HFFc6 (cell line): ENCODE data around the gene IL12RB1. TPM values are rescaled to one million over a fixed set of nuclear protein-coding genes. Genes with fewer than 3 reads are reported as not detected.

Experiments
- DNase-seq: peaks from one replicate; pipeline ENCODE4 v3.0.0-alpha.2; 2018
- H3K27ac Mint-ChIP-seq: 2 replicates; pipeline ENCODE4 v1.8.0; 2020; ENCODE audit warnings: mild to moderate bottlenecking, mixed read lengths
- H3K27me3 Mint-ChIP-seq: 2 replicates; pipeline ENCODE4 v1.8.0; 2021; ENCODE audit warnings: mild to moderate bottlenecking, moderate library complexity, mixed read lengths; ENCODE audit not compliant: insufficient read depth
- H3K36me3 Mint-ChIP-seq: 2 replicates; pipeline ENCODE4 v1.8.0; 2021; ENCODE audit warnings: low read depth, mixed read lengths
- H3K4me1 Mint-ChIP-seq: 2 replicates; pipeline ENCODE4 v1.8.0; 2020; ENCODE audit warnings: low read depth, mixed read lengths
- H3K4me3 Mint-ChIP-seq: 2 replicates; pipeline ENCODE4 v1.8.0; 2020; ENCODE audit warnings: mild to moderate bottlenecking, moderate library complexity, mixed read lengths
- H3K9me3 Mint-ChIP-seq: 2 replicates; pipeline ENCODE4 v1.8.0; 2020; ENCODE audit warnings: mild to moderate bottlenecking, mixed read lengths
- CTCF ChIP-seq: fragments of 200-600 bp; sonication (generic); IDR thresholded peaks from 2 replicates; pipeline ENCODE4 v1.5.0; 2021; ENCODE audit warnings: antibody characterized with exemption, mild to moderate bottlenecking
- total RNA-seq, 6 experiments: library from RNA; stranded (reverse); fragmentation: NEBNext Ultra II Directional; extraction: Animal tissue kit (Norgen Biotek cat#: 25700); gene quantifications; 2 replicates in 1 of 6; 3 replicates in 5 of 6; pipeline ENCODE4 v1.2.3, GENCODE V29; 2021

IL12RB1 gene
- total RNA-seq, 6 experiments from 2014 or later = 0.10 TPM; not detected in 5

- H3K9me3 Mint-ChIP-seq = no peaks in the 10 kb centered on the region
- no peak for DNase-seq
- no peak for TF ChIP-seq CTCF
- H3K27ac Mint-ChIP-seq = no peak overlapping the region
- no peaks in the 10 kb centered on the region for H3K36me3 Mint-ChIP-seq
- H3K4me1 Mint-ChIP-seq = no peaks in the 10 kb centered on the region; the same call in 1 of the 2 replicates
- H3K27me3 Mint-ChIP-seq = peaks cover 7% of the 10 kb centered on the region
- no peak overlapping the region for H3K4me3 Mint-ChIP-seq
These were observed 17.4 kb downstream of the IL12RB1 start for GRCh38 chr19:18069383-18069782.

- no peak overlapping the region for H3K4me3 Mint-ChIP-seq
- no peaks in the 10 kb centered on the region; the same call in 1 of the 2 replicates for H3K4me1 Mint-ChIP-seq
- no peak for TF ChIP-seq CTCF
- no peak overlapping the region for H3K27ac Mint-ChIP-seq
- DNase-seq = no peak
- peaks cover 7% of the 10 kb centered on the region for H3K27me3 Mint-ChIP-seq
- H3K9me3 Mint-ChIP-seq = no peaks in the 10 kb centered on the region
- H3K36me3 Mint-ChIP-seq = no peaks in the 10 kb centered on the region
These were observed 18.3 kb downstream of the IL12RB1 start for GRCh38 chr19:18068395-18068794.

DNA sequence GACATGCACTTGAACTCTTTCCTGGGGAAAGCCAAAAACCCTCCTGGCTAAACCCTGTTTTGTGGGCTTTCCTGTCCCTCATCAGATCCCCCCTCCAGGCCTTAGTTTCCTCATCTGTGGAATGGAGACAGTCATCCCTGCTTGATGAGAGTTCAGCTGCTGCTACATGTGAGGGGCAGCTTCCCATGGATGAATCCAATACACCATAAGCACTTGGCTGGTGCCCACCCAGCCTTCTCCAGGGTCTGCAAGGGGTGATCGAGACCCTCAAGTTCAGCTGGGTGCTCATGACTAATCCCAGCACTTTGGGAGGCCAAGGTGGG, 21.6 kb downstream of the IL12RB1 start:
- H3K27me3 Mint-ChIP-seq = peaks cover 5% of the 10 kb centered on the region
- no peaks in the 10 kb centered on the region; the same call in 1 of the 2 replicates for H3K4me1 Mint-ChIP-seq
- no peak for TF ChIP-seq CTCF
- H3K27ac Mint-ChIP-seq = no peak overlapping the region
- H3K9me3 Mint-ChIP-seq = no peaks in the 10 kb centered on the region
- no peak for DNase-seq
- no peaks in the 10 kb centered on the region for H3K36me3 Mint-ChIP-seq
- no peak overlapping the region for H3K4me3 Mint-ChIP-seq

DNA sequence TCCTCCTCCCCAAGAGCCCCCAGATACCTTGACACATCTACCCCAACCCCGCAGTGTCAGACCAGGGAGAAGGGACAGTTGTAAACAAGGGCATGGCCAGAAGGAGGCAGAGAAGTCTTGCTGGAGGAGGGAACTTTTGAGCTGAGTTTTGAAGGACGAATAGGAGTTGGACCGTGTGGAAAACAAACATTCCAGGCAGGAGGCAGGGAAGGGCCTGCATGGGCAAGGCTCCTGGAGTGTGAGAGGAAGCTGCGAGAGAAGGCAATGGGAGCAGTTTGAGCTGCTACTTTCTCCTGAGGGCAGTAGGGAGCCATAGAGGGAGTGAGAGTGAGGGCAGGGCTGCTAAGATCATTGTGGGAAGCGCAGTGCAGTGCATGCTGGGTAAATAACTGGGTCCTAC, 23.3 kb downstream of the IL12RB1 start:
- Mint-ChIP-seq H3K9me3 (no peaks in the 10 kb centered on the region), H3K36me3 (no peaks in the 10 kb centered on the region), H3K4me3 (no peak overlapping the region), H3K27ac (no peak overlapping the region), H3K27me3 (peaks cover 5% of the 10 kb centered on the region), H3K4me1 (peaks cover 1% of the 10 kb centered on the region)
- no peak for DNase-seq
- TF ChIP-seq CTCF = no peak; the same call in 1 of the 2 replicates

DNA sequence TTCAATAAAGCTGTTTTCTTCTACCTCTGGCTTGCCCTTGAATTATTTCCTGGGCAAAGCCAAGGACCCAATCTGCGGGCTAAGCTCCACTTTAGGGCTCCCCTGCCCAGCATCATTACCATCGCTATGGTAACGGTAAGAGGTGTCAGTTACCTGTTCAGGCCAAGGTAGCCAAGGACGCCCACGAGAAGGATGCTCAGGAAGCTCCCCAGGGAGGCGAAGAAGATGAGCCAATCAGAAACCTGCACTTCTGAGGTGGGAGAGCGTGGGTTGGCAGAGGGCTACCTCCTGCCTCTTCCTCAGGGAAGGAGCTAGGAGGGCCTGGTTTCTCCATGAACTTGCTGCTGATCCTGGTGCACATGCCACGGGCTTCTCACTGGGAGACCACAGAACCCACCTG, 24.7 kb downstream of the IL12RB1 start:
- Mint-ChIP-seq H3K4me3 (no peak overlapping the region), H3K27me3 (peaks cover 5% of the 10 kb centered on the region), H3K27ac (no peak overlapping the region), H3K36me3 (no peaks in the 10 kb centered on the region), H3K4me1 (peaks cover 6% of the 10 kb centered on the region), H3K9me3 (no peaks in the 10 kb centered on the region)
- DNase-seq = no peak
- TF ChIP-seq CTCF = no peak

DNA sequence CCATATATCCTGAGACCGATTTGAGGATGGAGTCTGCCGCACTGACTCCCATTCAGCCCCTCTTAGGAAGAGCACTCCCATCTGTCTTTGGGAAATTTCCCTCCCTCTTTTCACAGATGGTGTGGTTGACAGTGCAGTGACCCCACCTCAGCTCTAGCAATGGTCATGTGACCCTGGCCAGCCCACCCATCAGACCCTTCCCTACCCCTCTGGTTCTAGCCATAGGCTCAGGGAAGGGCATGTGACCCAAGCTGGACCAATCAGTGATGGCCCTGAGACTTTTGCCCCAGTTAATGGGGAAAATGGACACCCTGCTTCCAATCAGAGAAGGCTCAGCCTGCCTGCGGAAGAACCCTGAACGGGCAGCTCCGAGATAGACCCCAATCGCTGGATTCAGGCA, 26.3 kb downstream of the IL12RB1 start:
- Mint-ChIP-seq H3K4me3 (no peak overlapping the region), H3K4me1 (peaks cover 6% of the 10 kb centered on the region), H3K27ac (no peak overlapping the region), H3K36me3 (no peaks in the 10 kb centered on the region), H3K9me3 (no peaks in the 10 kb centered on the region), H3K27me3 (peaks cover 3% of the 10 kb centered on the region)
- TF ChIP-seq CTCF = no peak
- DNase-seq = no peak
